CMK (cell line): Measurements from ENCODE around the gene FLVCR1.
"Not testable (repeated sequence)": the region's sequence is repeated elsewhere in the genome, so short reads cannot be mapped to it uniquely, and the experiment has no call there.

Experiments
- DNase-seq: peaks from one replicate; pipeline ENCODE4 v3.0.0-alpha.2; 2010; ENCODE audit warnings: low read depth

FLVCR1 gene

GRCh38 chr1:212860713-212861581 lies 2.9 kb downstream of the FLVCR1 start:
- DNase-seq = peak; percentile 14

DNA sequence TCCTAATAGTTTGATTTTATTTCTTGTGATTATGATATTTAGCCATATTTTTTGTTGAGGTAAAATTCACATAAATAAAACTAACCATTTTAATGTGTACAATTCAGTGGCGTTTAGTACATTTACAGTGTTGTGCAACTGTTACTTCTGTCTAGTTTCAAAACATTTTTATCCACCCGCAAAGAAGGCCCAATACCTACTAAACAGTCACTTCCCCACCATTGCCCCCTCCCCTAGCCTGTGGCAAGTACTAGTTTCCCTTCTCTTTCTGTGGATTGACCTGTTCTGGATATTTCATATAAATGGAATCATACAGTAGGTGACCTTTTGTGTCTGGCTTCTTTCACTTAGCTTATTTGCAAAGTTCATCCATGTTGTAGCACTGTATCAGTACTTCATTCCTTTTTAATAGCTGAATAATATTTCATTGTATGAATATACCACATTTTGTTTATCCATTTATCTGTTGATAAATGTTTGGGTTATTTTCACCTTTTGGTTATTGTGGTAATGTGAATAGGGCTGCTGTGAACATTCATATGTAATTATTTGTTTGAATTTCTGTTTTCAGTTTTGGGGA lies 4.1 kb downstream of the FLVCR1 start:
- no peak for DNase-seq

- DNase-seq = not testable (repeated sequence)
These were observed 5.3 kb downstream of the FLVCR1 start for GRCh38 chr1:212863345-212863744.

GRCh38 chr1:212864201-212864600 lies 6.1 kb downstream of the FLVCR1 start:
- no peak for DNase-seq

GRCh38 chr1:212867192-212867591 lies 9.1 kb downstream of the FLVCR1 start:
- no peak for DNase-seq

GRCh38 chr1:212871976-212872375 lies 13.9 kb downstream of the FLVCR1 start:
- no peak for DNase-seq

GRCh38 chr1:212873518-212873917 lies 15.4 kb downstream of the FLVCR1 start:
- DNase-seq = no peak

DNA sequence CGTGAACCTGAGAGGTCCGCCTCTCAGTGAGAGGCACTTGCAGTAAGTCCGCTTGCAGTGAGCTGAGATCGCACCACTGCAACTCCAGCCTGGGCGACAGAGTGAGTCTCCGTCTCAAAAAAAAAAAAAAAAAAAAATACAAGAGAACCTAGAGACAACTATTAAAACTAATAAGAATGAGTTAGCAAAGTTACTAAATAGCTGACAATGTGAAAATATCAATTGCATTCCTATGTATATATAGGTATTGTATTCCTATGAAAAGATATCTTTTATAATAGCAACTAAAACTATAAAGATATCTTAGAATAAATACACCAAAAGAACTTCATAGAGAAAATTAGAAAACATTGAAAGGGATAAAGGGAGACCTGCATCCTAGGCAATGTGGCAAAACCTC lies 20.3 kb downstream of the FLVCR1 start:
- DNase-seq = no peak

DNA sequence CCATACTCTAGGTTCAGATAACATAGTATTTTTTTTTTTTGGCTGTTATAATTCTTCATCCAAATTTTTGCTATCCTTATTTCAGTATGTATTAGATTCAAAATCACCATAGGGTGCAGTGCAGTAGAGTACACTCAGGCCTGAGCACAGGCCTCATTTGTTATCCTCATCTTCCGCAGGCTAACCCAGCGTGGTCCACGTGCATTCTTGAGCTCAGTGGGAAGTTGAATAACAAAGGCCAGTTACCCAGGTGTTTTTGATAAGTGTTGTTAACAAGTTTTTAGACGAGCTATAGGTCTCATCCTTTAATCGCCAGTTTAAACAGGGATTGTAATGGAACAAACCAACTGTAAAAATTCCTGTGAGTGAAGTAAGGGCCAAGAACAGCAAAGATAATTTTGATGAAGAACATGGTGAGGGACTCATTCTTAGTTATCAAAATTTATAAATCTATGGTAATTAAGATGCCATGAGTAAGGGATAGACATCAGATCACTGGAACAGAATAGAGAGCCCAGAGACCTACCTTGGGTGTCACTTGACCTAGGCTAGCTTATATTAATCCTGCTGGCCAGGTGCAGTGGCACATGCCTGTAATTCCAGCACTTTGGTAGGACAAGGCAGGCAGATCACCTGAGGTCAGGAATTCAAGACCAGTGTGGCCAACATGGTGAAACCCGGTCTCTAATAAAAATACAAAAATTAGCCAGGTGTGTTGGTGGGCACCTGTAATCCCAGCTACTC lies 22.0 kb downstream of the FLVCR1 start:
- no peak for DNase-seq

- no peak for DNase-seq
These were observed 26.5 kb downstream of the FLVCR1 start for GRCh38 chr1:212884592-212884991.

DNA sequence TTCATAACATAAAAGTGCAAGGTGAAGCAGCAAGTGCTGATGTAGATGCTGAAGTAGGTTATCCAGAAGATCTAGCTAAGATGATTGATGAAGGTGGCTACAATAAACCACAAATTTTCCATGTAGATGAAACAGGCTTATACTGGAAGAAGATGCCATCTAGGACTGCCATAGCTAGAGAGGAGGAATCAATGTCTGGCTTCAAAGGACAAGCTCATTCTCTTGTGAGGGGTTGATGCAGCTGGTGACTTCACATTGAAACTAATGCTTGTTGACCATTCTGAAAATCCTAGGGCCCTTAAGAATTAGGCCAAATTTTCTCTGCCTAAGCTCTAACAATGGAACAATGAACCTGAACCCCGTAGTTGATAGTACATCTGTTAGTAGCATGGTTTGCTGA lies 34.0 kb downstream of the FLVCR1 start:
- DNase-seq = no peak

DNA sequence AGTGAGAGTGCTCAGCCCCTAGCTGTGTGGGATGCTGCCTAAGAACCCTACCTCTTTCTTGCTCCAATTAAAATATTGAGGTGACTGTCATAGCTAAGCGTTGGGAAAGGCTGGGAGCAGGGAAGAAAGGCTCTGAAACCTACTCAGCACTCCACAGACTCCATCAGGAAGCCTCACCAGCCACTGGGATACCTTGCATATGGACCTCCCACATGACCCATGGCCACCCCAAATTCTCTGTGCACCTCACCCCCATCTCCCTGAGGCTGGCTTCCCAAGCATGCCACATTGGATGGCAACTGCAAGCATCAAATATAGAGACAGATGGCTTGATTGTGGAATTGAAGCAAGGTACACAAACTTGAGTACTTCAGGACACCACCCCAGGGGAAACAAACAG lies 41.8 kb downstream of the FLVCR1 start:
- DNase-seq = no peak

GRCh38 chr1:212901290-212901689 lies 43.2 kb downstream of the FLVCR1 start:
- DNase-seq = no peak

DNA sequence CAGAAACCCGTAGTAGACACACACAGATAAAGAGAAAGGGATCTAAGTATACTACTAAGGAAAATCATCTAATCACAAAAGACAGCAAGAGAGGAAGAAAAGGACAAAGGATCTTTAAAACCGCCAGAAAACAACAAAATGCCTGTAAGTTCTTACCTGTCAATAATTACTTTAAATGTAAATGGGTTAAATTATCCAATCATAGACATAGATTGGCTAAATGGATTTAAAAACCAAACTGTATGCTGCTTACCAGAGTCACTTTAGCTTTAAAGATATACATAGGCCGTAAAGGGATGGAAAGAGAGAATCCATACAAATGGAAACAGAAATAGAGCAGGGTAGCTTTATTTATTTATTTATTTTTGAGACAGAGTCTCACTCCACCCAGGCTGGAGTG lies 44.0 kb downstream of the FLVCR1 start:
- DNase-seq = no peak

GRCh38 chr1:212903664-212904063 lies 45.6 kb downstream of the FLVCR1 start:
- DNase-seq = no peak

- DNase-seq = not testable (repeated sequence)
These were observed 50.0 kb downstream of the FLVCR1 start for GRCh38 chr1:212908071-212908470.

GRCh38 chr1:212908971-212909370 lies 50.9 kb downstream of the FLVCR1 start:
- no peak for DNase-seq

- no peak for DNase-seq
These were observed 51.6 kb downstream of the FLVCR1 start for GRCh38 chr1:212909652-212910063.

DNA sequence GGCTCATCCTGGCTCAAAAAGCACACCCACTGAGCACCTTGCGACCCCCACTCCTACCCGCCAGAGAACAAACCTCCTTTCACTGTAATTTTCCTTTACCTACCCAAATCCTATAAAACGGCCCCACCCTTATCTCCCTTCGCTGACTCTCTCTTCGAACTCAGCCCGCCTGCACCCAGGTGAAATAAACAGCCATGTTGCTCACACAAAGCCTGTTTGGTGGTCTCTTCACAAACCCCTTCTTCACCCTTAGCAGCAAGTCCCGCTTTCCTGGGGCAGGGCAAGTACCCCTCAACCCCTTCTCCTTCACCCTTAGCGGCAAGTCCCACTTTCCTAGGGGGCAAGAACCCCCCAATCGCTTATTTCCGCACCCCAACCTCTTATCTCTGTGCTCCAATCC lies 52.1 kb downstream of the FLVCR1 start:
- not testable (repeated sequence) for DNase-seq

DNA sequence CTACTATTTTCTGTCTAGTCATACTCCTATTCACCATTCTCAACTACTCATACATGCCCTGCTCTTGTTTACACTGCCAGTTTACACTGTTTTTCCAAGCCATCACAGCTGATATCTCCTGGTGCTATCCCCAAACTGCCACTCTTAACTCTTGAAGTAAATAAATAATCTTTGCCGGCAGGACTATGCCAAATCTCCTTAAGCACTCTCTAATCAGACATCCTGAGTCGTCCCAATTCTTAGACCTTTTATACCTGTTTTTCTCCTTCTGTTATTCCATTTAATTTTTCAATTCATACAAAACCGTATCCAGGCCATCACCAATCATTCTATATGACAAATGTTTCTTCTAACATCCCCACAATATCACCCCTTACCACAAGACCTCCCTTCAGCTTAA lies 55.6 kb downstream of the FLVCR1 start:
- DNase-seq = not testable (repeated sequence)

DNA sequence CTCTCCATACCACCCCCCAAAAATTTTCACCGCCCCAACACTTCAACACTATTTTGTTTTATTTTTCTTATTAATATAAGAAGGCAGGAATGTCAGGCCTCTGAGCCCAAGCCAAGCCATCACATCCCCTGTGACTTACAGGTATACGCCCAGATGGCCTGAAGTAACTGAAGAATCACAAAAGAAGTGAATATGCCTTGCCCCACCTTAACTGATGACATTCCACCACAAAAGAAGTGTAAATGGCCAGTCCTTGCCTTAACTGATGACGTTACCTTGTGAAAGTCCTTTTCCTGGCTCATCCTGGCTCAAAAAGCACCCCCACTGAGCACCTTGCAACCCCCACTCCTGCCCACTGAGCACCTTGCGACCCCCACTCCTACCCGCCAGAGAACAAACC lies 56.0 kb downstream of the FLVCR1 start:
- DNase-seq = not testable (repeated sequence)

GRCh38 chr1:212914789-212915188 lies 56.7 kb downstream of the FLVCR1 start:
- no peak for DNase-seq
